Hepatocyte (in vitro differentiated cells): ENCODE results near the gene EGR4. TPM values are rescaled to one million over a fixed set of nuclear protein-coding genes. Genes with fewer than 3 reads are reported as not detected.
A peak's percentile ranks its signal among the peaks of the same experiment; 100 is the strongest.

Experiments used
- DNase-seq: peaks from one replicate; pipeline ENCODE4 v3.0.0-alpha.2; 2016; ENCODE audit warnings: low spot score
- H2AFZ ChIP-seq: fragments of 200-600 bp; sonication (generic); 2 replicates; pipeline ENCODE4 v1.6.0; 2016; ENCODE audit warnings: antibody characterized with exemption, mild to moderate bottlenecking
- H3K27ac ChIP-seq: fragments of 200-600 bp; sonication (generic); 2 replicates; pipeline ENCODE4 v1.5.1; 2016; ENCODE audit warnings: mild to moderate bottlenecking
- H3K27me3 ChIP-seq: fragments of 200-600 bp; sonication (generic); 2 replicates; pipeline ENCODE4 v1.6.1; 2016
- H3K36me3 ChIP-seq: fragments of 200-600 bp; sonication (generic); replicated peaks from 2 replicates; pipeline ENCODE4 v1.5.1; 2016; ENCODE audit warnings: low read depth; ENCODE audit not compliant: insufficient read depth
- H3K4me1 ChIP-seq: fragments of 200-600 bp; sonication (generic); 2 replicates; pipeline ENCODE4 v1.5.1; 2016; ENCODE audit warnings: mild to moderate bottlenecking, moderate library complexity; ENCODE audit not compliant: insufficient read depth
- H3K4me2 ChIP-seq: fragments of 200-600 bp; sonication (generic); 2 replicates; pipeline ENCODE4 v1.6.0; 2016
- H3K4me3 ChIP-seq: fragments of 200-600 bp; sonication (generic); 2 replicates; pipeline ENCODE4 v1.5.1; 2016; ENCODE audit warnings: mild to moderate bottlenecking
- H3K79me2 ChIP-seq: fragments of 200-600 bp; sonication (generic); 2 replicates; pipeline ENCODE4 v1.6.0; 2017; ENCODE audit warnings: mild to moderate bottlenecking
- H3K9me2 ChIP-seq: fragments of 200-600 bp; sonication (generic); replicated peaks from 2 replicates; pipeline ENCODE4 v1.6.0; 2017; ENCODE audit warnings: mild to moderate bottlenecking; ENCODE audit not compliant: insufficient read depth
- H3K9me3 ChIP-seq: fragments of 200-600 bp; sonication (generic); 2 replicates; pipeline ENCODE4 v1.5.1; 2016; ENCODE audit warnings: low read depth, mild to moderate bottlenecking
- H4K20me1 ChIP-seq: fragments of 200-600 bp; sonication (generic); 2 replicates; pipeline ENCODE4 v1.6.0; 2016; ENCODE audit warnings: mild to moderate bottlenecking; ENCODE audit not compliant: insufficient read depth, poor library complexity, severe bottlenecking
- EZH2 ChIP-seq: fragments of 200-600 bp; sonication (generic); IDR thresholded peaks from 2 replicates; pipeline ENCODE4 v1.6.1; 2016; ENCODE audit warnings: antibody characterized with exemption, mild to moderate bottlenecking, borderline replicate concordance
- EZH2phosphoT487 ChIP-seq: fragments of 200-600 bp; sonication (generic); IDR thresholded peaks from one replicate; pipeline ENCODE4 v1.6.1; 2018; ENCODE audit warnings: antibody characterized with exemption, mild to moderate bottlenecking, low read depth, moderate library complexity; ENCODE audit not compliant: unreplicated experiment, severe bottlenecking
- WGBS: methylation state at CpG from one replicate; pipeline ENCODE4 v1.1.6; 2016; ENCODE audit warnings: low lambda C conversion rate; ENCODE audit errors: missing lambda C conversion rate; 5-methylcytosine and 5-hydroxymethylcytosine counted together
- polyA plus RNA-seq: library from polyadenylated mRNA; unstranded; fragments of >200 nt; fragmentation: Nextera tagmentation; extraction: Ambion mirVana; gene quantifications from 2 replicates; pipeline ENCODE4 v1.2.1, GENCODE V29; 2016
- total RNA-seq: library from RNA; depleted of rRNA; stranded (reverse); fragments of >200 nt; gene quantifications from 2 replicates; pipeline ENCODE4 v1.2.3, GENCODE V29; 2014
- TF ChIP-seq, protein P1 (sequence below): fragments of 200-600 bp; sonication (generic); IDR thresholded peaks from 2 replicates; pipeline ENCODE4 v1.5.1; 2016; ENCODE audit warnings: antibody characterized with exemption, mild to moderate bottlenecking; ENCODE audit not compliant: poor library complexity

Gene EGR4
- total and polyA plus RNA-seq, 2 experiments from 2014 or later: 0.23 to 1.9 TPM

DNA sequence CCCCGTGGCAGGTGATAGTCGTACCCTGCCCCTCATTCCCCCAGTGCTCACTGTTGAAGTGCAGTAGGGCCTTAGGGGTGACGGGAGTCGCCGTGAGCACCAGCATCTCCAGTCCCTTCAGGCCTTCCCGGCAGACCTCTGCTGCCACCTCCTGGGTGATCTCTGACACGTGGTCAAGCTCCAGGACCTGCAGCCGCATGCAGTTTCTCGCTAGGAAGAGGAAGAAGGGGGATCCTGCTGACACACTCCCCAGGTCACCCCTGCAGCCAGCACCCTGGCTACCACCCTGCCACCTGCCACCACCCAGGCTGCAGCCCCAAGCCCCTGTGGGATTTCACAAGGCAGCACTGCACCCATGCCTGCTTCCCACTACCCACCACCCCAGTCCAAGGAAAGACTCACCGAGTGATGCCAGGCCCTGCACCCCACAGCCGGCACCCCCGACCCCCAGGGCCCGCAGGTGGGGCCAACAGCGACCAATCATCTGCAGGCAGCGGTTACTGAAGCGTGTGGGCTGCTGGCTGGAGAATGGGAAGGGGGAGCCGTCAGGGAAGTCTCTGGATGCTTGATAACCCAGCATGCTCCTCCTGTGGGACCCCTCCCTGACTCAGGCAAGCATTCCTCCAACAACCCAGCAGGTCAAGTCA, 32.9 kb downstream of the EGR4 start:
- WGBS: 38% methylated on average over 16 of the region's 17 CpGs
- H2AFZ ChIP-seq: no peak overlapping the region

DNA sequence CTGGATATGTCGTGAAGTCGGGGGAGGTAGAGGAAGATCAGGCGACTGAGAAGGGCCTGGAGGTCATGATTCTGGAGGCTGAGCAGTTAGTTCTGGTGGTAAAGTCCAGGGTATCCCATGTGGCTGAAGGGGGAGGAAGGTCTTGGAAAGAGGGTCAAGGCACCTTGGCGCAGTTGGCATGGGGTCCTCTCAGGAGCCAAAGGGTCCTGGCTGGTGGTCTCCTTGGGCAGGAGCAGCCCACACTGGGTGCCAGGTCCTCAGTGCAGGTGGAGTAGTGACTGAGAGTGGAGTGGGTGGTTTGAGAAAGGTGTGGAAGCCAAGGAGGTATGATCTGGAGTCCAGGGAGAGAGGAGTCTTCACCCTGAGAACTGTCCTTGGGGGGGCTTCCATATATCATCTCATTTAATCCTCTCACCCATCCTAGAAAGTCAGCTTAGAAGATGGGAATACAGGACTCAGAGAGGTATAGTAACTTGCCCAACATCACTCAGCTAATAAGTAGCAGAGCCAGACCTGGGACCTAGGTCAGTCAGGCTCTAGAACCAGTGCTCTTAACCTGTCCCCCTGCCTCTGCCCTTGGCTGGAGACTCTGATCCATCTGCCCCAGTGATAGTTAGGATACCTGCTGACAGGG, 33.5 kb downstream of the EGR4 start:
- no peak for TF ChIP-seq EZH2phosphoT487
- TF ChIP-seq, protein P1, sequence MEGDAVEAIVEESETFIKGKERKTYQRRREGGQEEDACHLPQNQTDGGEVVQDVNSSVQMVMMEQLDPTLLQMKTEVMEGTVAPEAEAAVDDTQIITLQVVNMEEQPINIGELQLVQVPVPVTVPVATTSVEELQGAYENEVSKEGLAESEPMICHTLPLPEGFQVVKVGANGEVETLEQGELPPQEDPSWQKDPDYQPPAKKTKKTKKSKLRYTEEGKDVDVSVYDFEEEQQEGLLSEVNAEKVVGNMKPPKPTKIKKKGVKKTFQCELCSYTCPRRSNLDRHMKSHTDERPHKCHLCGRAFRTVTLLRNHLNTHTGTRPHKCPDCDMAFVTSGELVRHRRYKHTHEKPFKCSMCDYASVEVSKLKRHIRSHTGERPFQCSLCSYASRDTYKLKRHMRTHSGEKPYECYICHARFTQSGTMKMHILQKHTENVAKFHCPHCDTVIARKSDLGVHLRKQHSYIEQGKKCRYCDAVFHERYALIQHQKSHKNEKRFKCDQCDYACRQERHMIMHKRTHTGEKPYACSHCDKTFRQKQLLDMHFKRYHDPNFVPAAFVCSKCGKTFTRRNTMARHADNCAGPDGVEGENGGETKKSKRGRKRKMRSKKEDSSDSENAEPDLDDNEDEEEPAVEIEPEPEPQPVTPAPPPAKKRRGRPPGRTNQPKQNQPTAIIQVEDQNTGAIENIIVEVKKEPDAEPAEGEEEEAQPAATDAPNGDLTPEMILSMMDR: no peak
- TF ChIP-seq EZH2: no peak
- WGBS: 98% methylated on average over 4 of the region's 4 CpGs
- H4K20me1 ChIP-seq: no peaks in the 10 kb centered on the region
- no peak overlapping the region for H3K4me3 ChIP-seq
- H3K27ac ChIP-seq: no peak overlapping the region
- no peaks in the 10 kb centered on the region for H3K9me3 ChIP-seq
- H2AFZ ChIP-seq: no peak overlapping the region
- H3K79me2 ChIP-seq: no peaks in the 10 kb centered on the region
- H3K4me2 ChIP-seq: no peak overlapping the region
- H3K4me1 ChIP-seq: no peaks in the 10 kb centered on the region
- H3K9me2 ChIP-seq: no peaks in the 10 kb centered on the region
- DNase-seq: no peak
- H3K27me3 ChIP-seq: no peaks in the 10 kb centered on the region
- H3K36me3 ChIP-seq: no peaks in the 10 kb centered on the region

More for the DNA sequence above, 32.9 kb downstream of the EGR4 start:
- Histone ChIP-seq H3K9me3 (no peaks in the 10 kb centered on the region), H3K36me3 (no peaks in the 10 kb centered on the region), H3K27me3 (no peaks in the 10 kb centered on the region), H3K4me1 (no peaks in the 10 kb centered on the region), H4K20me1 (no peaks in the 10 kb centered on the region), H3K4me2 (no peak overlapping the region), H3K9me2 (no peaks in the 10 kb centered on the region), H3K4me3 (no peak overlapping the region), H3K27ac (no peak overlapping the region), H3K79me2 (no peaks in the 10 kb centered on the region)
- DNase-seq: peak; percentile 69
- TF ChIP-seq, protein P1: peak; percentile 44
- no peak for TF ChIP-seq EZH2

DNA sequence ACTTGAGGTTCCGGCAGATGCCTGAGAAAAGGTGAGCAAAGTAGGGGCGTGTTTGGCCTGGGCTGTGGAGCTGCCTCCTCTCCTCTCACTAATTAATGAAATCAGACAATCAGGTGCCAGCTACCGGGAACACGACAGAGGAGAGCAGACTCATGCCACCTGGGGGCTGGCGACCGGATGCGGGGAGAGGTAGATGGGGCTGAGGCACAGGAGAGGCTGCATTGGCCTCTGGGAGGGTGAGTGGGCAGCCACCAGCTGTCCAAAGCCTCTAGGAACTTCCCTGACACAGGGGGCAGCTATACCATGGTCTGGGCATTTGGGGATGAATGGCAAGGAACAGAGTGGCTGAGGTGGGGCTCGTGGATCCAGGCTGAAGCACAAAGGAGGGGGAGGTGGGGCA, 34.1 kb downstream of the EGR4 start:
- Histone ChIP-seq H3K4me3 (no peak overlapping the region), H3K27ac (no peak overlapping the region), H3K4me1 (no peaks in the 10 kb centered on the region), H3K27me3 (no peaks in the 10 kb centered on the region), H2AFZ (no peak overlapping the region), H3K9me3 (no peaks in the 10 kb centered on the region), H3K9me2 (no peaks in the 10 kb centered on the region), H3K79me2 (no peaks in the 10 kb centered on the region), H4K20me1 (no peaks in the 10 kb centered on the region), H3K36me3 (no peaks in the 10 kb centered on the region), H3K4me2 (no peak overlapping the region)
- TF ChIP-seq EZH2phosphoT487 (no peak), EZH2 (no peak)
- TF ChIP-seq, protein P1: no peak
- no peak for DNase-seq
- WGBS: 96% methylated on average over 8 of the region's 8 CpGs
